Left ventricle myocardium inferior (tissue), 1 donor: ENCODE measurements around the gene POP7. TPM values are rescaled to one million over a fixed set of nuclear protein-coding genes. Genes with fewer than 3 reads are reported as not detected.
A peak's percentile ranks its signal among the peaks of the same experiment; 100 is the strongest.
"Not testable (repeated sequence)": the region's sequence is repeated elsewhere in the genome, so short reads cannot be mapped to it uniquely, and the experiment has no call there.

Experiments used
- DNase-seq: peaks from one replicate; pipeline ENCODE4 v3.0.0-alpha.2; 2020
- H3K27ac ChIP-seq: fragments of 200-600 bp; replicated peaks from 2 replicates; pipeline ENCODE4 v1.8.0; 2021
- H3K27me3 ChIP-seq: fragments of 200-600 bp; 2 replicates; pipeline ENCODE4 v1.8.0; 2021; ENCODE audit warnings: low read depth
- H3K36me3 ChIP-seq: fragments of 200-600 bp; 2 replicates; pipeline ENCODE4 v1.8.0; 2021
- H3K4me1 ChIP-seq: fragments of 200-600 bp; 2 replicates; pipeline ENCODE4 v1.8.0; 2021
- H3K4me3 ChIP-seq: fragments of 200-600 bp; 2 replicates; pipeline ENCODE4 v1.8.0; 2021; ENCODE audit warnings: mild to moderate bottlenecking, moderate library complexity
- H3K9me3 ChIP-seq: fragments of 200-600 bp; replicated peaks from 2 replicates; pipeline ENCODE4 v1.8.0; 2021
- CTCF ChIP-seq: fragments of 200-600 bp; IDR thresholded peaks from 2 replicates; pipeline ENCODE4 v1.8.0; 2021; ENCODE audit warnings: antibody characterized with exemption, mild to moderate bottlenecking, borderline replicate concordance
- intact Hi-C: fragments of 100-400 bp; cut with micrococcal nuclease; formaldehyde crosslinking; loops from one replicate; pipeline ENCODE4 v1.11.0; 2022
- long read RNA-seq: library from polyadenylated mRNA; unstranded; transcript quantifications from one replicate; pipeline ENCODE4 v2.0.0, GENCODE V29; 2021
- total RNA-seq: library from RNA; stranded (reverse); fragmentation: NEBNext Ultra II Directional; extraction: Animal tissue kit (Norgen Biotek cat#: 25700); gene quantifications from one replicate; pipeline ENCODE4 v1.2.1, GENCODE V29; 2021
- donor health status: DM: no; HTN: yes; CAD: no; lungs with severe emphysema.

Gene POP7
- total RNA-seq = 30.6 TPM
- long read RNA-seq, transcript POP7-201 (2 exons, 927 nt) = major isoform, 23 of 24 reads
- long read RNA-seq, partial matches to known transcripts = 0 of 24 reads
- long read RNA-seq, other reads (novel, unspliced or antisense) = 1 of 24 reads

- no peak for TF ChIP-seq CTCF
- intact Hi-C loops = no loop called here
- H3K27ac ChIP-seq = peak within 1 kb of the TSS; percentile 97
- peaks cover 12% of the 10 kb centered on the region for H3K36me3 ChIP-seq
- peak within 1 kb of the TSS; percentile 83 for H3K4me3 ChIP-seq
- no peaks in the 10 kb centered on the region for H3K27me3 ChIP-seq
- peaks cover 30% of the 10 kb centered on the region for H3K4me1 ChIP-seq
- peak; percentile 99 for DNase-seq
- no peaks in the 10 kb centered on the region for H3K9me3 ChIP-seq
Observed at GRCh38 chr7:100705753-100706671, at the start of gene POP7. TSS of gene POP7 (plus strand) at chr7:100706121. CDS start at chr7:100706831, 710 bp downstream.

- H3K9me3 ChIP-seq, DNase-seq, H3K4me3 ChIP-seq, H3K4me1 ChIP-seq, intact Hi-C loops, H3K36me3 ChIP-seq, H3K27ac ChIP-seq: not testable (repeated sequence)
- H3K27me3 ChIP-seq = peaks cover 45% of the 10 kb centered on the region
Observed at GRCh38 chr7:100662194-100662776, 43.6 kb upstream of the POP7 start.

- TF ChIP-seq CTCF = no peak
- H3K27me3 ChIP-seq = peaks cover 15% of the 10 kb centered on the region
- intact Hi-C loops = no loop called here
- H3K9me3 ChIP-seq = no peaks in the 10 kb centered on the region
- H3K4me1 ChIP-seq = no peaks in the 10 kb centered on the region
- no peak for DNase-seq
- H3K27ac ChIP-seq = no peak overlapping the region
- H3K36me3 ChIP-seq = no peaks in the 10 kb centered on the region
- no peak overlapping the region for H3K4me3 ChIP-seq
Observed at GRCh38 chr7:100665168-100665726, 40.7 kb upstream of the POP7 start.

GRCh38 chr7:100667331-100668068 lies 38.4 kb upstream of the POP7 start:
- TF ChIP-seq CTCF = no peak
- Histone ChIP-seq H3K27ac (no peak overlapping the region), H3K36me3 (no peaks in the 10 kb centered on the region), H3K9me3 (no peaks in the 10 kb centered on the region), H3K4me1 (no peaks in the 10 kb centered on the region), H3K4me3 (no peak overlapping the region), H3K27me3 (no peaks in the 10 kb centered on the region)
- DNase-seq = no peak
- intact Hi-C loops = no loop called here

- H3K9me3 ChIP-seq = no peaks in the 10 kb centered on the region
- no peak for DNase-seq
- H3K4me1 ChIP-seq = peaks cover 3% of the 10 kb centered on the region
- no peak overlapping the region for H3K27ac ChIP-seq
- no peaks in the 10 kb centered on the region for H3K27me3 ChIP-seq
- no peak overlapping the region for H3K4me3 ChIP-seq
- no peaks in the 10 kb centered on the region for H3K36me3 ChIP-seq
- intact Hi-C loops = no loop called here
- no peak for TF ChIP-seq CTCF
Observed at GRCh38 chr7:100668069-100668449, 37.9 kb upstream of the POP7 start.

GRCh38 chr7:100669106-100669505 lies 36.8 kb upstream of the POP7 start:
- H3K36me3 ChIP-seq, DNase-seq, H3K27me3 ChIP-seq, H3K27ac ChIP-seq, H3K4me3 ChIP-seq, intact Hi-C loops, H3K4me1 ChIP-seq, H3K9me3 ChIP-seq: not testable (repeated sequence)
